CD8-positive, alpha-beta memory T cell (primary cell): ENCODE data around the gene MAN1A1. TPM values are rescaled to one million over a fixed set of nuclear protein-coding genes. Genes with fewer than 3 reads are reported as not detected.

ENCODE experiments used
- CTCF ChIA-PET: fragments of 350-600 bp; sonication (Branson Sonifier 250); formaldehyde crosslinking; loops from one replicate; lab custom pipeline; 2021; ENCODE audit warnings: antibody characterized with exemption; lab: Charles Lee
- POLR2A ChIA-PET: fragments of 350-600 bp; sonication (Branson Sonifier 250); formaldehyde crosslinking; loops from one replicate; lab custom pipeline; 2021; ENCODE audit warnings: antibody characterized with exemption; lab: Charles Lee
- DNase-seq, 5 donors: peaks; one replicate each; pipeline versions ENCODE4 v3.0.0 to v3.0.0-alpha.2; 2020 to 2022; ENCODE audit warnings: mixed read lengths in 1 of 5
- H3K27ac ChIP-seq: one replicate; pipeline ENCODE4 v1.7.0; 2013; ENCODE audit warnings: low read depth, mild to moderate bottlenecking, low read length, moderate library complexity
- H3K27me3 ChIP-seq: 2 replicates; pipeline ENCODE4 v1.7.0; 2013; ENCODE audit warnings: low read length, mild to moderate bottlenecking; ENCODE audit not compliant: insufficient read depth, poor library complexity, severe bottlenecking
- H3K36me3 ChIP-seq: 2 replicates; pipeline ENCODE4 v1.7.0; 2013; ENCODE audit warnings: mild to moderate bottlenecking, low read length, moderate library complexity; ENCODE audit not compliant: insufficient read depth
- H3K4me1 ChIP-seq: 2 replicates; pipeline ENCODE4 v1.7.0; 2013; ENCODE audit warnings: mild to moderate bottlenecking, low read length, moderate library complexity; ENCODE audit not compliant: insufficient read depth
- H3K4me3 ChIP-seq: 2 replicates; pipeline ENCODE4 v1.7.0; 2013; ENCODE audit warnings: mild to moderate bottlenecking, low read length
- H3K9me3 ChIP-seq: 2 replicates; pipeline ENCODE4 v1.7.0; 2013; ENCODE audit warnings: mild to moderate bottlenecking, low read length
- H3K27ac Mint-ChIP-seq, 8 donors: one replicate each; pipeline ENCODE4 v1.8.0; 2020 to 2021; ENCODE audit warnings: mixed read lengths in 8 of 8, mild to moderate bottlenecking in 6 of 8, inconsistent platforms in 3 of 8, moderate library complexity in 3 of 8
- H3K27me3 Mint-ChIP-seq, 2 donors: one replicate each; pipeline ENCODE4 v1.8.0; 2020 to 2021; ENCODE audit warnings: mixed read lengths in 2 of 2, mild to moderate bottlenecking in 1 of 2, moderate library complexity in 1 of 2
- H3K36me3 Mint-ChIP-seq, 3 donors: one replicate each; pipeline ENCODE4 v1.8.0; 2020 to 2021; ENCODE audit warnings: mixed read lengths in 3 of 3, inconsistent platforms in 1 of 3, mild to moderate bottlenecking in 1 of 3
- H3K4me1 Mint-ChIP-seq, 3 donors: one replicate each; pipeline ENCODE4 v1.8.0; 2020 to 2021; ENCODE audit warnings: mixed read lengths in 3 of 3, inconsistent platforms in 1 of 3, mild to moderate bottlenecking in 1 of 3
- H3K4me3 Mint-ChIP-seq, 7 donors: one replicate each; pipeline ENCODE4 v1.8.0; 2020 to 2021; ENCODE audit warnings: mixed read lengths in 7 of 7, mild to moderate bottlenecking in 6 of 7, moderate library complexity in 4 of 7, inconsistent platforms in 2 of 7
- H3K9me3 Mint-ChIP-seq, 5 donors: one replicate each; pipeline ENCODE4 v1.8.0; 2020 to 2022; ENCODE audit warnings: mixed read lengths in 5 of 5, mild to moderate bottlenecking in 3 of 5, moderate library complexity in 2 of 5, inconsistent platforms in 1 of 5
- polyA plus RNA-seq: library from polyadenylated mRNA; unstranded; fragments of 300-500 nt; fragmentation: Illumina TruSeq; gene quantifications from one replicate; pipeline ENCODE4 v1.2.3, GENCODE V29; 2021
- total RNA-seq, 2 experiments: library from RNA; stranded (reverse); gene quantifications; one replicate each; pipeline ENCODE4 v1.2.3, GENCODE V29; 2021

The MAN1A1 gene
- total and polyA plus RNA-seq, 3 experiments from 2014 or later, result 23.8 to 38.4 (median 36.9) TPM

DNA sequence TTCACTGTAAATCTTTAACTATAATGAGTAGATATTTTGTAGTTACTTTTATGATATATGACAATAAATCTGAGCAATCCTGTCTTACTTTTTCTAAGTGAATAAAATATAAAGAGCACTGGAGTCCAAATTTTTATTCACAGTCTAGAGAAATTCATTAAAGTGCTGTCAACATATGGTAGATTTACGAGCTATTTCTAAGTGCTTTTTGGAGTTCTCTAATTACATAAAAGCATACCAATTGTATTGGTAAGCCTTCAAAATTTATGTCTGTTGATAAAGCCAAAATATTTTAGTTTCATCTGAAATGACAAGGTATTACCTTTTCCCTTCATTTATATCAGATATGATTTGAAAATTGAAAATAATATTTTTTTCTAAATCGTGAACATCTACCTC lies 75.4 kb downstream of the MAN1A1 start:
- Histone ChIP-seq H3K27me3 (no peaks in the 10 kb centered on the region), H3K36me3 (peaks cover 5% of the 10 kb centered on the region), H3K4me1 (no peaks in the 10 kb centered on the region), H3K27ac (no peak overlapping the region), H3K4me3 (no peak overlapping the region), H3K9me3 (no peaks in the 10 kb centered on the region)
- Mint-ChIP-seq H3K4me1 (peaks cover under 1 to 9% (median 5%) of the 10 kb centered on the region in 3 donors), H3K36me3 (peaks cover 14 to 25% (median 18%) of the 10 kb centered on the region in 3 donors), H3K27ac (no peak overlapping the region), H3K9me3 (peaks cover 0 to 16% (median 12%) of the 10 kb centered on the region in 5 donors), H3K4me3 (no peak overlapping the region), H3K27me3 (no peaks in the 10 kb centered on the region)
- CTCF ChIA-PET, result no interaction called here
- POLR2A ChIA-PET, result no interaction called here
- no peak for DNase-seq

- ChIA-PET CTCF (no interaction called here), POLR2A (no interaction called here)
- Histone ChIP-seq H3K4me1 (peaks cover 2% of the 10 kb centered on the region), H3K36me3 (peaks cover 5% of the 10 kb centered on the region), H3K4me3 (no peak overlapping the region), H3K9me3 (no peaks in the 10 kb centered on the region), H3K27ac (no peak overlapping the region), H3K27me3 (no peaks in the 10 kb centered on the region)
- Mint-ChIP-seq H3K9me3 (peaks cover 0 to 16% (median 12%) of the 10 kb centered on the region in 5 donors), H3K36me3 (peaks cover 18 to 28% (median 19%) of the 10 kb centered on the region in 3 donors), H3K4me3 (no peak overlapping the region), H3K27me3 (no peaks in the 10 kb centered on the region), H3K27ac (no peak overlapping the region), H3K4me1 (peaks cover 7 to 16% (median 12%) of the 10 kb centered on the region in 3 donors)
- DNase-seq, result no peak
Measured at GRCh38 chr6:119273272-119274196, 76.0 kb downstream of the MAN1A1 start.

GRCh38 chr6:119270545-119270944 lies 79.0 kb downstream of the MAN1A1 start:
- ChIA-PET POLR2A (interaction anchor here (0.6 kb wide), 1 partner anchor 779 kb away, joined by 10 read pairs; no protein-coding TSS in a partner anchor), CTCF (no interaction called here)
- Histone ChIP-seq H3K4me1 (peaks cover 13% of the 10 kb centered on the region), H3K9me3 (no peaks in the 10 kb centered on the region), H3K27me3 (no peaks in the 10 kb centered on the region), H3K36me3 (peaks cover 5% of the 10 kb centered on the region), H3K4me3 (no peak overlapping the region), H3K27ac (no peak overlapping the region)
- peaks cover 27 to 37% (median 32%) of the 10 kb centered on the region in 3 donors for H3K4me1 Mint-ChIP-seq
- H3K9me3 Mint-ChIP-seq, result peaks cover 0 to 16% (median 12%) of the 10 kb centered on the region in 5 donors
- H3K36me3 Mint-ChIP-seq, result peaks cover 13 to 17% (median 16%) of the 10 kb centered on the region in 3 donors
- H3K27me3 Mint-ChIP-seq, result no peaks in the 10 kb centered on the region
- H3K27ac Mint-ChIP-seq, result peak overlapping the region in 1 of 8 donors; percentile 21
- no peak for DNase-seq
- peak overlapping the region in 1 of 7 donors; percentile 14 for H3K4me3 Mint-ChIP-seq

GRCh38 chr6:119269266-119270103 lies 80.1 kb downstream of the MAN1A1 start:
- Histone ChIP-seq H3K36me3 (peaks cover 5% of the 10 kb centered on the region), H3K27ac (no peak overlapping the region), H3K4me3 (no peak overlapping the region), H3K4me1 (peaks cover 13% of the 10 kb centered on the region), H3K9me3 (no peaks in the 10 kb centered on the region), H3K27me3 (no peaks in the 10 kb centered on the region)
- DNase-seq, result no peak
- no peak overlapping the region for H3K4me3 Mint-ChIP-seq
- peak overlapping the region in 3 of 8 donors; percentile 3 to 73 (median 36) for H3K27ac Mint-ChIP-seq
- H3K9me3 Mint-ChIP-seq, result peaks cover 0 to 16% (median 12%) of the 10 kb centered on the region in 5 donors
- H3K4me1 Mint-ChIP-seq, result peaks cover 27 to 37% (median 32%) of the 10 kb centered on the region in 3 donors
- H3K36me3 Mint-ChIP-seq, result peaks cover 13 to 16% (median 16%) of the 10 kb centered on the region in 3 donors
- CTCF ChIA-PET, result no interaction called here
- H3K27me3 Mint-ChIP-seq, result no peaks in the 10 kb centered on the region
- POLR2A ChIA-PET, result no interaction called here

DNA sequence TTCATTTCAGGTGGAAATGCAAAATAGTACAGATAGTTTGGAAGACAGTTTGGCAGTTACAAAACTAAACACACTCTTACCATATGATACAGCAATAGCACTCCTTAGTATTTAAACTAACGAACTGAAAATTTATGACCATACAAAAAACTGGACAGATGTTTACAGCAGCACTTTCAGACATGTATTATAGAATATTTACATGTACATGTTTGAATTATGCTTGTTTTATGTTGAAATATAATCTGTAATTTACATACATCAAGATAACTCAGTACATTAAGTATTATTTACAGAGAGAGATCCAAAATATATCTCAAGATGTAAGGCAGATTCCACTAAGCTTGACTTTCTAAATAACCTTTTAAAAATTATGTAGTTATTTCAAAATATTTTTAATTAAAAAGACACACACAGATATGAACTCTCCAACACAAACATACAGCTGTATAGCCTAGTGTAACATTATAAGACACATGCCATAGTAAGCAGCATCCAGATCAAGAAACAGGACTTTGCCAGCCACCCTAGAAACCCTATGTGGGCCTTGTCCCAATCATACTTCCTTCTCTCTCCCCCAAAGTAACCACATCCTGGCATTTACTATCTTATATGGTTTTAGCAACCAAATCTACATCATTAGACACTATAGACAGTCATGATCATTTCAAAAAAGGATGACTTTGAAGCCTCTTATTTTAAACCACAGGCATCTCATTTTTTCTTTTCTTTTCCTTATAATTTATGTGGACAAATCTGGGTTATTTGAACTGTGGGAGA lies 82.2 kb downstream of the MAN1A1 start:
- Mint-ChIP-seq H3K9me3 (peaks cover 0 to 17% (median 12%) of the 10 kb centered on the region in 5 donors), H3K27ac (peak overlapping the region in 5 of 8 donors; percentile 2 to 73 (median 15)), H3K36me3 (peaks cover 16 to 26% (median 22%) of the 10 kb centered on the region in 3 donors), H3K4me1 (peaks cover 27 to 37% (median 32%) of the 10 kb centered on the region in 3 donors), H3K4me3 (peak overlapping the region in 2 of 7 donors; percentile 2 to 21), H3K27me3 (no peaks in the 10 kb centered on the region)
- Histone ChIP-seq H3K9me3 (no peaks in the 10 kb centered on the region), H3K4me1 (peaks cover 13% of the 10 kb centered on the region), H3K27me3 (no peaks in the 10 kb centered on the region), H3K4me3 (no peak overlapping the region), H3K36me3 (peaks cover 5% of the 10 kb centered on the region), H3K27ac (no peak overlapping the region)
- CTCF ChIA-PET, result no interaction called here
- DNase-seq, result peak in 1 of 5 donors; percentile 4
- POLR2A ChIA-PET, result no interaction called here

DNA sequence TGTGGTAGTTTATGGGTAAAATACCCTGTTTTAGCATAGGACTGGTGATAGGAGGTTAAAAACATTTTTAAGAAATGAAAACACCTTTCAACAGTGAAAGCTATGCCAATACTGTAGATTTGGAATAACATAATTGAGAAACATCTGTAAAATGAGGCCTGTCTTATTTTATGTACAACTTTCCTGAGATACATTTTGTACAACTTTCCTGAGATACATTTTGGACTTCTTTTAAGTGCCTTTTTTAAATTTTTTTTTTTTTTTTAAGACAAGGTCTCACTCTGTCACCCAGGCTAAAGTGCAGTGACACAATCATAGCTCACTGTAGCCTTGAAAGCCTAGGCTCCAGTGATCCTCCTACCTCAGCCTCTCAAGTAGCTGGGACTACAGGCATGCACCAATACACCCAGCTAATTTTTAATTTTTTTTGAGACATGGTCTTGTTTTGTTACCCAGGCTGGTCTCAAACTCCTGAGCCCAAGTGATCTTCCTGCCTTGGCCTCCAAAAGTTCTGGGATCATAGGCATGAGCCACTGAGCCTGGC lies 84.6 kb downstream of the MAN1A1 start:
- Mint-ChIP-seq H3K27me3 (no peaks in the 10 kb centered on the region), H3K4me3 (no peak overlapping the region), H3K4me1 (peaks cover 33 to 43% (median 39%) of the 10 kb centered on the region in 3 donors), H3K36me3 (peaks cover 7 to 13% (median 10%) of the 10 kb centered on the region in 3 donors), H3K9me3 (peaks cover 0 to 2% (median 0%) of the 10 kb centered on the region in 5 donors), H3K27ac (no peak overlapping the region)
- peaks cover 13% of the 10 kb centered on the region for H3K4me1 ChIP-seq
- ChIA-PET CTCF (interaction anchor here (1.4 kb wide), 1 partner anchor 9 kb away, joined by 3 read pairs; no protein-coding TSS in a partner anchor), POLR2A (no interaction called here)
- no peaks in the 10 kb centered on the region for H3K36me3 ChIP-seq
- no peaks in the 10 kb centered on the region for H3K9me3 ChIP-seq
- DNase-seq, result no peak
- H3K4me3 ChIP-seq, result no peak overlapping the region
- H3K27ac ChIP-seq, result no peak overlapping the region
- no peaks in the 10 kb centered on the region for H3K27me3 ChIP-seq

DNA sequence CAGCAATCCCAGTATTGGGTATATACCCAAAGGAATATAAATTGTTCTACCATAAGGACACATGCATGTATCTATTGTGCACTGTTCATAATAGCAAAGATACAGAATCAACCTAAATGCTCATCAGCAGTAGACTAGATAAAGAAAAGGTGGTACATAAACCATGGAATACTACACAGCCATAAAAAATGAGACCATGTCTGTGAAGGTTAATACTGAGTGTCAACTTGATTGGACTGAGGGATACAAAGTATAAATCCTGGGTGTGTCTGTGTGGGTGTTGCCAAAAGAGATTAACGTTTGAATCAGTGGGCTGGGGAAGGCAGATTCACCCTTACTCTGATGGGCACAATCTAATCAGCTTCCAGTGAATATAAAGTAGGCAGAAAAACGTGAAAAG lies 86.9 kb downstream of the MAN1A1 start:
- H3K27ac Mint-ChIP-seq, result peak overlapping the region in 2 of 8 donors; percentile 21 to 47
- DNase-seq, result no peak
- H3K4me3 Mint-ChIP-seq, result no peak overlapping the region
- no peak overlapping the region for H3K4me3 ChIP-seq
- no peaks in the 10 kb centered on the region for H3K27me3 ChIP-seq
- CTCF ChIA-PET, result no interaction called here
- peaks cover 2 to 13% (median 7%) of the 10 kb centered on the region in 3 donors for H3K36me3 Mint-ChIP-seq
- H3K4me1 Mint-ChIP-seq, result peaks cover 19 to 33% (median 30%) of the 10 kb centered on the region in 3 donors
- peaks cover 0 to 2% (median 0%) of the 10 kb centered on the region in 5 donors for H3K9me3 Mint-ChIP-seq
- no peaks in the 10 kb centered on the region for H3K27me3 Mint-ChIP-seq
- no peaks in the 10 kb centered on the region for H3K9me3 ChIP-seq
- POLR2A ChIA-PET, result no interaction called here
- peaks cover 2% of the 10 kb centered on the region for H3K4me1 ChIP-seq
- H3K36me3 ChIP-seq, result no peaks in the 10 kb centered on the region
- H3K27ac ChIP-seq, result no peak overlapping the region
